DOHH2 (cell line): ENCODE data around the gene B4GALT3.

Experiments
- CTCF ChIP-seq: fragments of 200-600 bp; sonication (generic); IDR thresholded peaks from one replicate; pipeline ENCODE4 v1.5.1; 2014; ENCODE audit warnings: antibody characterized with exemption, mild to moderate bottlenecking, low read depth, low read length; ENCODE audit not compliant: poor library complexity, severe bottlenecking
- EZH2phosphoT487 ChIP-seq: fragments of 200-600 bp; sonication (generic); IDR thresholded peaks from 2 replicates; pipeline ENCODE4 v1.6.1; 2017; ENCODE audit warnings: borderline replicate concordance, mild to moderate bottlenecking, antibody characterized with exemption, low read length, moderate library complexity, mixed read lengths

GRCh38 chr1:161197560-161198193, 20.4 kb upstream of the B4GALT3 start:
- no peak for TF ChIP-seq CTCF
- TF ChIP-seq EZH2phosphoT487 = no peak
